Heart left ventricle (tissue), 16 donors: ENCODE data around the gene EXOC7. TPM values are rescaled to one million over a fixed set of nuclear protein-coding genes. Genes with fewer than 3 reads are reported as not detected.

ENCODE experiments used
- ATAC-seq, 4 donors: fragments of 200-7000 bp; cut with Tn5 transposase; one replicate each; pipeline ENCODE4 v1.9.1; 2020 to 2022; ENCODE audit warnings: moderate library complexity in 4 of 4, mild to moderate bottlenecking in 3 of 4, moderate number of reproducible peaks in 1 of 4
- DNase-seq, 5 donors: peaks; one replicate each; pipeline ENCODE4 v3.0.0-alpha.2; 2020
- H3K27ac ChIP-seq, 12 donors: fragments of 200-600 bp; sonication (generic) in 4 of 12; one replicate each; pipeline versions ENCODE4 v1.5.0 to v1.8.0; 2016 to 2022; ENCODE audit warnings: mild to moderate bottlenecking in 2 of 12
- H3K27me3 ChIP-seq, 9 donors: fragments of 200-600 bp; sonication (generic) in 2 of 9; one replicate each; pipeline versions ENCODE4 v1.5.1 to v1.8.0; 2016 to 2022; ENCODE audit warnings: mild to moderate bottlenecking in 3 of 9
- H3K36me3 ChIP-seq, 9 donors: fragments of 200-600 bp; sonication (generic) in 2 of 9; one replicate each; pipeline versions ENCODE4 v1.5.0 to v1.8.0; 2018 to 2022; ENCODE audit warnings: mild to moderate bottlenecking in 2 of 9
- H3K4me1 ChIP-seq, 12 donors: fragments of 200-600 bp; sonication (generic) in 4 of 12; one replicate each; pipeline versions ENCODE4 v1.5.0 to v1.8.0; 2016 to 2022; ENCODE audit warnings: mild to moderate bottlenecking in 3 of 12
- H3K4me3 ChIP-seq, 12 donors: fragments of 200-600 bp; sonication (generic) in 4 of 12; one replicate each; pipeline versions ENCODE4 v1.5.0 to v1.8.0; 2017 to 2022; ENCODE audit warnings: mild to moderate bottlenecking in 9 of 12, moderate library complexity in 4 of 12
- H3K9me3 ChIP-seq, 12 donors: fragments of 200-600 bp; sonication (generic) in 4 of 12; one replicate each; pipeline versions ENCODE4 v1.5.0 to v1.8.0; 2016 to 2022; ENCODE audit warnings: mild to moderate bottlenecking in 1 of 12
- POLR2A ChIP-seq, 2 donors: fragments of 450-650 bp; IDR thresholded peaks; one replicate each; pipeline ENCODE4 v1.6.1; 2017; ENCODE audit warnings: antibody characterized with exemption in 2 of 2, mild to moderate bottlenecking in 2 of 2, moderate library complexity in 2 of 2
- WGBS, 4 donors: extraction: QIAGEN DNeasy Blood & Tissue Kit in 2 of 4; methylation state at CpG; one replicate each; pipeline versions ENCODE4 v1.1.5 to v1.1.7; 2013 to 2018; 5-methylcytosine and 5-hydroxymethylcytosine counted together
- intact Hi-C, 10 donors: fragments of 100-400 bp; cut with DNase I; formaldehyde crosslinking; loops; one replicate each; pipeline versions ENCODE4 v1.11.1 to v1.14.2; 2022
- polyA plus RNA-seq, 2 donors: library from polyadenylated mRNA; stranded (reverse); fragments of 200-250 nt; gene quantifications; one replicate each; pipeline ENCODE4 v1.2.3, GENCODE V29; 2013
- total RNA-seq, 9 donors: library from RNA; depleted of rRNA in 2 of 9; stranded (reverse); fragments of >200 nt in 2 of 9; fragmentation: NEBNext Ultra II Directional in 3 of 9; extraction: Animal tissue kit (Norgen Biotek cat#: 25700) in 3 of 9; gene quantifications; one replicate each; pipeline versions ENCODE4 v1.1.0 to v1.2.4, GENCODE V29; 2016 to 2023
- TF ChIP-seq, protein P1 (sequence below), 12 donors: fragments of 200-600 bp; sonication (generic) in 4 of 12; IDR thresholded peaks; one replicate each; pipeline versions ENCODE4 v1.5.0 to v1.8.0; 2018 to 2022; ENCODE audit warnings: antibody characterized with exemption in 12 of 12, mild to moderate bottlenecking in 5 of 12
- donor health status: ischemic (EF 13 %, LVEDD 7.1; RV severe dilation, severe dysfunction).
- donor health status: healthy with polysubstance abuse.
- donor health status: DM: no; HTN: yes; CAD: no.
- donor health status: DM: no; HTN: no; CAD: no.
- donor health status: ischemic (EF 25% LVEDD 6.9; RV normal size, moderate dysfunction).
- donor health status: ischemic (EF 25% LVEDD 5.7; RV mildly dilated, moderate dysfunction).
- donor health status: healthy.
- donor health status: DM: yes; HTN: yes; CAD: no.
- donor health status: ischemic (EF 35%, LVEDD 5.7; RV mildly dilated, moderate dysfunction).
- donor health status: nonischemic (EF 11% LVEDD 7.7; RV severe dilation, severe dysfunction).
- donor health status: DM: yes; HTN: yes; CAD: no.
- donor health status: PGD.
- donor health status: ischemic (EF 29% LVEDD 5.4; RV normal size, mild dysfunction).
- donor health status: nonischemic (EF 23%, LVEDD 6.1; RV moderate dilation, normal function).

EXOC7 gene
- total and polyA plus RNA-seq, 11 donors, result 39.7 to 107 (median 77.0) TPM

DNA sequence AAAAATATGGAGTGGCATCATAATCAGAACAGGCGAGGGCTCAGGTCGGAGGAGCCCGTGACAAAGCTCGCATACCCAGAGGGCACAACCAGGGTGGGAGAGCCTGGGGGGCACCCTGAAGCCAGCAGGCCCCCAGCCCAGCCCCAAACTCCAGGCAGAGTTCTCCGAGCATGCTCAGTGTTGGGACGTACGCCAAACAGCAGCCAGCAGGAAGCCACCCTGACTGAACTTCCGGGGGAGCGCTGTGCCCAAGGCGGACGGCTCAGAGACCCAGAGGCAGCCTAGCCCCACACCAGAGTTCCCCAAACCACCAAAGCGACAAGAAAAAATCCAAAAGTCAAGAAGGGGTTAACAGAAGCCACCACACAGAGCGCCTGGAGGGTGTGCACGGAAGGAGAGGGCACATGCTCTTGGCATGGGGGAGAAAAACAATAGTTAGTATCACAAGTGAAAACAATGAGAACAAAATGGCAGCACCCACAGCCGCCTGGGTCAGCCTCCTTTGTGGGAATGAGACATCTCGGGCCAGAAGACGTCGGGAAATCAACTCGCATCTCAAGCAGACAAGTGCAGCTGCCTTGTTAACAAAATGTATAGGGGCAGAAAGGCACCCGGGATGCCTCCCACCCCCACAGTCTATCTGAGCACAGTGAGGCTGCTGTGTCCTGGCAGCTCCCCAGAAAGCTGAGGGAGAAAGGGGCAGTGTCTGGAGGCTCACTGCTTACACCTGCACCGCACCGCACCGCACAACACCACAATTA lies 11.9 kb downstream of the EXOC7 start:
- H3K36me3 ChIP-seq, result peaks cover 0 to 100% (median 90%) of the 10 kb centered on the region in 9 donors
- intact Hi-C loops, result loop anchor here in 1 of 10 donors (2.0 kb wide), 1 partner anchor 17 kb away; the partner anchor contains the start of gene GALR2
- H3K27ac ChIP-seq, result no peak overlapping the region
- ATAC-seq (no peak), DNase-seq (no peak)
- TF ChIP-seq, protein P1, sequence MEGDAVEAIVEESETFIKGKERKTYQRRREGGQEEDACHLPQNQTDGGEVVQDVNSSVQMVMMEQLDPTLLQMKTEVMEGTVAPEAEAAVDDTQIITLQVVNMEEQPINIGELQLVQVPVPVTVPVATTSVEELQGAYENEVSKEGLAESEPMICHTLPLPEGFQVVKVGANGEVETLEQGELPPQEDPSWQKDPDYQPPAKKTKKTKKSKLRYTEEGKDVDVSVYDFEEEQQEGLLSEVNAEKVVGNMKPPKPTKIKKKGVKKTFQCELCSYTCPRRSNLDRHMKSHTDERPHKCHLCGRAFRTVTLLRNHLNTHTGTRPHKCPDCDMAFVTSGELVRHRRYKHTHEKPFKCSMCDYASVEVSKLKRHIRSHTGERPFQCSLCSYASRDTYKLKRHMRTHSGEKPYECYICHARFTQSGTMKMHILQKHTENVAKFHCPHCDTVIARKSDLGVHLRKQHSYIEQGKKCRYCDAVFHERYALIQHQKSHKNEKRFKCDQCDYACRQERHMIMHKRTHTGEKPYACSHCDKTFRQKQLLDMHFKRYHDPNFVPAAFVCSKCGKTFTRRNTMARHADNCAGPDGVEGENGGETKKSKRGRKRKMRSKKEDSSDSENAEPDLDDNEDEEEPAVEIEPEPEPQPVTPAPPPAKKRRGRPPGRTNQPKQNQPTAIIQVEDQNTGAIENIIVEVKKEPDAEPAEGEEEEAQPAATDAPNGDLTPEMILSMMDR (IDR thresholded peaks at IDR 0.05), result no peak
- TF ChIP-seq POLR2A (IDR thresholded peaks at IDR 0.05), result no peak
- WGBS, 4 donors, result 65 to 76% (median 75%) methylated on average over 21 to 23 of the region's 23 CpGs
- peaks cover 0 to 7% (median 0%) of the 10 kb centered on the region in 12 donors for H3K4me1 ChIP-seq
- no peaks in the 10 kb centered on the region for H3K9me3 ChIP-seq
- H3K27me3 ChIP-seq, result no peaks in the 10 kb centered on the region
- no peak overlapping the region for H3K4me3 ChIP-seq

DNA sequence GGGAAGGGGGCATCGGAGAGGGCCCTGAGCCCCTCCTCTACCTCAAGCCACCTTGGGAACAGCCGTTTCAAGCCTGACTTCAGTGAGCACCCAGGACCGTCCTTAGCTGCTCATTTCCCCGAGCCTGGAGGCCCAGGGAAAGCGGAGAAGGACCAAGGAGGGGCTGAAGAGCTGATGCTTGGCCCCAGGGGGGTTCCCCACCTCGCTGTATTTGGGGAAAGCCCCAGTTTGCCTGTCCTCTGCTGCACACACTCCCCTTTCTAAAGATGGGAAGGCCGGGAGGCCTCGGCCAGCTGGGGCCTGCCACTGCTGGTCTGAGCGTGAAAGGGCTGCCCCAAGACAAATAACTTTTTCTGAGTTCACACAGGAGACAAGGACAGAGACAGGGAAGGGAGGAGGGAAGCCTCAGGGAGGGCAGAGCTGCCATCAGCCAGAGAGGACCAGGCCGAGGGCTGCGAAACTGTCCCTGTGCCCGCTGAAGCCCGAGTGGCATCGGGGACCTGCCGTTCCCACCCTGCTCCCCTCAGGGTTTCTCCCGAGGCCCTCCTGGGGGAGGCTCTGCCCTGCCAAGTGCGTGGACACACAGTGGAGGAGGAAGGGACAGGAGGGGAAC lies 13.0 kb downstream of the EXOC7 start:
- H3K9me3 ChIP-seq, result no peaks in the 10 kb centered on the region
- no peak overlapping the region for H3K4me3 ChIP-seq
- 92 to 96% (median 94%) methylated on average over 9 to 17 of the region's 17 CpGs for WGBS, 4 donors
- DNase-seq, result no peak
- intact Hi-C loops, result loop anchor here in 1 of 10 donors (2.0 kb wide), 1 partner anchor 16 kb away; the partner anchor contains the start of gene GALR2
- no peak for TF ChIP-seq POLR2A (IDR thresholded peaks at IDR 0.05)
- TF ChIP-seq, protein P1 (IDR thresholded peaks at IDR 0.05), result no peak
- H3K27ac ChIP-seq, result no peak overlapping the region
- peaks cover 0 to 100% (median 90%) of the 10 kb centered on the region in 9 donors for H3K36me3 ChIP-seq
- no peak for ATAC-seq
- no peaks in the 10 kb centered on the region for H3K27me3 ChIP-seq
- H3K4me1 ChIP-seq, result peaks cover 0 to 7% (median 0%) of the 10 kb centered on the region in 12 donors

DNA sequence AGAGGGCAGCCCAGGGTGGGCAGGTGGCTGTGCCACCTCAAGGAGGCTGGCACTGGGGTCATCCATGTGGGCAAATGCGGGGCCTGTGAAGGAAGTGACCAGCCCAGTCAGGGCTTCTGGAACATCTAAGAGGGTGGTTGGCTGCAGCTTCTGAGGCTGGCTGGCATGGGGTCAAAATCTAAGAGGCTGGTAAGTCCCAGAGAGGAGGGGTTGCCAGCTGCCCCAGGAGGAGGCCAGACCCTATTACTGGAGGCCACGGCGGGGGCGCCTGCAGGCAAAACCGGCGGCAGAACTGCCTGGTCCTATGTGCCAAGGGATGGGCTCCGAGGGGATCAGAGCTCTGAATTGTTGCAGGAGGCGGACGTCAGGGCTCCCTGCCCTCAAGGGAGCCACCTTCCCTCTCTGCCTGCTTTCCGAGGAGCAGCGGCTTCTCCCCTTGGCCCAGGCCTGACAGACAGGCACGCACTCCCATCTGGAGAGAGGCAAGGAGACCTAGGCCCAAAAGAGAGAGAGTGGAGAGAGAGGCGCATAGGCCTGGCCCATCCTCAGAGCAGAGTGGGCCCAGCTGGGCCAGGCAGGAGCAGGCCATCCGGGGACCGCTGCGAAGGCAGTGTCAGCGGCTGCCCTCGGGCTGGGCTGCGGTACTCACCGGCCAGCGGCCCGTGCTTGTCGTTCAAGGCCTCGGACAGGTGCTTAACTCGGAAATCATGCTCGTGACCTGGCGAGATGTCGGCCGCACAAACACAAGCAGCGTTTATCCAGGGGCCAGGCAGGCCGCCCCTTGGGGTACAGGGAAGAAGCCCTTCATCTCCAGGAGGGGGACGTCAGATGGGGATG lies 13.7 kb downstream of the EXOC7 start:
- intact Hi-C loops, result loop anchor here in 1 of 10 donors (2.0 kb wide), 1 partner anchor 15 kb away; the partner anchor contains the start of gene GALR2
- H3K36me3 ChIP-seq, result peaks cover 0 to 100% (median 90%) of the 10 kb centered on the region in 9 donors
- no peaks in the 10 kb centered on the region for H3K9me3 ChIP-seq
- TF ChIP-seq POLR2A (IDR thresholded peaks at IDR 0.05), result no peak
- TF ChIP-seq, protein P1 (IDR thresholded peaks at IDR 0.05), result no peak
- 85 to 97% (median 87%) methylated on average over 25 to 32 of the region's 32 CpGs for WGBS, 4 donors
- H3K4me1 ChIP-seq, result peaks cover 0 to 7% (median 0%) of the 10 kb centered on the region in 12 donors
- ATAC-seq (peak in 3 of 4 donors; percentile 25 to 49 (median 29)), DNase-seq (peak in 1 of 5 donors; percentile 55)
- no peaks in the 10 kb centered on the region for H3K27me3 ChIP-seq
- no peak overlapping the region for H3K27ac ChIP-seq
- no peak overlapping the region for H3K4me3 ChIP-seq
